Measurements from ENCODE around the gene DLG2.

DNA sequence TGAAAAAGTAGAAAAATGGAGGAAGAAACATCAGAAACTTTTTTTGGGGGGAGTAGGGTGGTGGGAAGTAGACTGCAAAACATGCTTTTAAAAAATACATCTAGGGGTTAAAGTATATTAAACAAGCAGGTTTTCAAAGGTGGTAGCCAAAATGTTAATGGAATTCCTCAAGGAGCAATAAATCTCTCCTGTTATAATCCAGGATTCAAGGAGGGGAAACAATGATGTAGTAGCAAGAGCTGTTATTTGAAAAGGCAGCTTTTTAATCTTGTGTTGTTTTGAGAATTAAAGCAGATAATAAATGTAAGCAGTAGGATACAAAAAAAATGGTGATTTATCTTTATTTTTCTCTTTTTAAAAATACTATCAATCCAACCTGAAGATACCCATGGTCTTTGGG, 1604.4 kb downstream of the DLG2 start:
- no peak for TF ChIP-seq CTCF (conservative IDR thresholded peaks at IDR 0.05 in 1 of 2, IDR thresholded peaks at IDR 0.05 in 1 of 2; ENCODE audit: extremely low read depth in 1 of 2, insufficient read depth in 1 of 2, low read depth in 1 of 2, low read length in 2 of 2)
- no peak for TF ChIP-seq EZH2 (IDR thresholded peaks at IDR 0.05; ENCODE audit: borderline replicate concordance, low read length)
